ENCODE data around the gene SERPINA4.

DNA sequence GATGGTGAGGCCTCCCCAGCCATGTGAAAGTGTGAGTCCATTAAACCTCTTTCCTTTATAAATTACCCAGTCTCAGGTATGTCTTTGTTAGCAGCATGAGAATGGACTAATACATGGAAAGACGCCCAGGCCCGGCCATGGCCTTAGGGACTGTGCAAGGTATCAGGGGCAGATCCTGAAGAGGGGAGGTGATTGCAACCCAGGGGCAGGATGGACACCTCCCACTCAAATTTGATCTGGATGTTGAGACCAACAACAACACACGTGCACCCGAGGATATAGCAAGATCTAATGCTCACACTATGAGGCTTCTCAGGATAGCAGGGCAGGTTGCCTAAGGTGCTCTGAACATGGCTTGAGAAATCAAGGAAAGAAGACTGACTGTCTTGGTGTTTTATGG lies 13.5 kb upstream of the SERPINA4 start:
- TF ChIP-seq EP300 (IDR thresholded peaks at IDR 0.05; ENCODE audit: low read depth), result no peak
- TF ChIP-seq, protein P1, sequence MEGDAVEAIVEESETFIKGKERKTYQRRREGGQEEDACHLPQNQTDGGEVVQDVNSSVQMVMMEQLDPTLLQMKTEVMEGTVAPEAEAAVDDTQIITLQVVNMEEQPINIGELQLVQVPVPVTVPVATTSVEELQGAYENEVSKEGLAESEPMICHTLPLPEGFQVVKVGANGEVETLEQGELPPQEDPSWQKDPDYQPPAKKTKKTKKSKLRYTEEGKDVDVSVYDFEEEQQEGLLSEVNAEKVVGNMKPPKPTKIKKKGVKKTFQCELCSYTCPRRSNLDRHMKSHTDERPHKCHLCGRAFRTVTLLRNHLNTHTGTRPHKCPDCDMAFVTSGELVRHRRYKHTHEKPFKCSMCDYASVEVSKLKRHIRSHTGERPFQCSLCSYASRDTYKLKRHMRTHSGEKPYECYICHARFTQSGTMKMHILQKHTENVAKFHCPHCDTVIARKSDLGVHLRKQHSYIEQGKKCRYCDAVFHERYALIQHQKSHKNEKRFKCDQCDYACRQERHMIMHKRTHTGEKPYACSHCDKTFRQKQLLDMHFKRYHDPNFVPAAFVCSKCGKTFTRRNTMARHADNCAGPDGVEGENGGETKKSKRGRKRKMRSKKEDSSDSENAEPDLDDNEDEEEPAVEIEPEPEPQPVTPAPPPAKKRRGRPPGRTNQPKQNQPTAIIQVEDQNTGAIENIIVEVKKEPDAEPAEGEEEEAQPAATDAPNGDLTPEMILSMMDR (IDR thresholded peaks at IDR 0.05), result no peak
- TF ChIP-seq POLR2A (IDR thresholded peaks at IDR 0.05), result no peak

All from transverse colon (tissue), 3 donors.